GM23338 (cell line): ENCODE data around the gene MOB2. TPM values are rescaled to one million over a fixed set of nuclear protein-coding genes. Genes with fewer than 3 reads are reported as not detected.

Experiments
- CREB1 ChIP-seq: fragments of 250-450 bp; sonication (Bioruptor Pico); IDR thresholded peaks from 2 replicates; pipeline ENCODE4 v1.5.0; 2020; ENCODE audit warnings: low read depth, mild to moderate bottlenecking, moderate library complexity
- EZH2 ChIP-seq: fragments of 200-600 bp; sonication (generic); IDR thresholded peaks from one replicate; pipeline ENCODE4 v1.8.0; 2017; ENCODE audit warnings: antibody characterized with exemption, mild to moderate bottlenecking, low read depth; ENCODE audit not compliant: unreplicated experiment
- EZH2phosphoT487 ChIP-seq: fragments of 200-600 bp; sonication (generic); IDR thresholded peaks from one replicate; pipeline ENCODE4 v1.8.1; 2018; ENCODE audit warnings: antibody characterized with exemption; ENCODE audit not compliant: unreplicated experiment
- JUNB ChIP-seq: IDR thresholded peaks from one replicate; pipeline ENCODE4 v1.6.1; 2016; ENCODE audit warnings: antibody characterized with exemption; ENCODE audit not compliant: unreplicated experiment
- NANOG ChIP-seq: IDR thresholded peaks from 2 replicates; pipeline ENCODE4 v1.6.1; 2016; ENCODE audit warnings: antibody characterized with exemption, borderline replicate concordance
- POLR2AphosphoS5 ChIP-seq: IDR thresholded peaks from 2 replicates; pipeline ENCODE4 v1.6.1; 2016; ENCODE audit warnings: antibody characterized with exemption, low read depth
- ZNF114 ChIP-seq: fragments of 250-450 bp; sonication (Bioruptor Pico); IDR thresholded peaks from 2 replicates; pipeline ENCODE4 v1.5.0; 2020; ENCODE audit warnings: mild to moderate bottlenecking, moderate library complexity
- polyA plus RNA-seq: library from polyadenylated mRNA; unstranded; fragments of >200 nt; fragmentation: Nextera tagmentation; extraction: Ambion mirVana; gene quantifications from 2 replicates; pipeline ENCODE4 v1.2.1, GENCODE V29; 2016
- total RNA-seq: library from RNA; depleted of rRNA; stranded (reverse); fragments of >200 nt; shearing (Covaris generic); gene quantifications from 2 replicates; pipeline ENCODE4 v1.2.3, GENCODE V29; 2014
- TF ChIP-seq, protein P1 (sequence below): fragments of 250-450 bp; sonication (Bioruptor Pico); IDR thresholded peaks from 2 replicates; pipeline ENCODE4 v1.5.0; 2020; ENCODE audit warnings: mild to moderate bottlenecking, moderate library complexity
- TF ChIP-seq, protein P2 (sequence below), 2 experiments: fragments of 200-600 bp in 1 of 2; sonication (generic) in 1 of 2; conservative IDR thresholded peaks; 2 replicates each; pipeline versions ENCODE4 v1.5.1 to v1.6.1; 2016 to 2017; ENCODE audit warnings: antibody characterized with exemption in 2 of 2, low read depth in 2 of 2, mild to moderate bottlenecking in 2 of 2, moderate library complexity in 1 of 2

MOB2 gene
- total and polyA plus RNA-seq, 2 experiments from 2014 or later = 10.1 to 19.7 TPM

DNA sequence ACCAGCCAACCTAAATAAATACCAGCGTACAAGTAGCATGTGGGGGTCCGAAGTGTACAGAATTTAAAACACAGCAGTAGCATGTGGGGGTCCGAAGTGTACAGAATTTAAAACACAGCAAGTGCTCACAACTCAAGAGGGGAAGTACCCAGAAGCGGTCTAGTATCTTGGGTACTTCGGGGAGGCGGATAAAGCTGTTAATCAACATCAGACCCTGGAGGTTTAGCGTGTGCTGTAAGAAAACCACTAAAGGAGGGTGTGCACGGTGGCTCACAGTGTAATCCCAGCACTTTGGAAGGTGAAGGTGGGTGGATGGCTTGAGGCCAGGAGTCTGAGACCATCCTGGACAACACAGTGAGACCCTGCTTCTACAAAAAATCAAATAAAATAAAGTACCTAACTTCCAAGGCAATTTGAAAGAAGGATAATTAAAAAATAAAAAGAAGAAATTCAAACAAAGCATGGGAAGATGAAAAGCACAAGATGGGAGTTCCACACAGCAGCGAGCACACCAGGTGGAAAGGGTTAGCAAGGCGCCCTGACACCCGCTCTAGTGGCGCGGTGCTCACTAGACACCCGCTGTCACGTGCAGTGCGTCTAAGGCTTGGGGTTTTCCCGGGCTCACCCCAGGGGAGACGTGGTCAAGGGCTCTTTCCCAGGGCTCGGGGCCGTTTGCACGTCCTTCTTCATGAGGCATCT is 35.0 kb upstream of the MOB2 start (continued):
- TF ChIP-seq, protein P1, sequence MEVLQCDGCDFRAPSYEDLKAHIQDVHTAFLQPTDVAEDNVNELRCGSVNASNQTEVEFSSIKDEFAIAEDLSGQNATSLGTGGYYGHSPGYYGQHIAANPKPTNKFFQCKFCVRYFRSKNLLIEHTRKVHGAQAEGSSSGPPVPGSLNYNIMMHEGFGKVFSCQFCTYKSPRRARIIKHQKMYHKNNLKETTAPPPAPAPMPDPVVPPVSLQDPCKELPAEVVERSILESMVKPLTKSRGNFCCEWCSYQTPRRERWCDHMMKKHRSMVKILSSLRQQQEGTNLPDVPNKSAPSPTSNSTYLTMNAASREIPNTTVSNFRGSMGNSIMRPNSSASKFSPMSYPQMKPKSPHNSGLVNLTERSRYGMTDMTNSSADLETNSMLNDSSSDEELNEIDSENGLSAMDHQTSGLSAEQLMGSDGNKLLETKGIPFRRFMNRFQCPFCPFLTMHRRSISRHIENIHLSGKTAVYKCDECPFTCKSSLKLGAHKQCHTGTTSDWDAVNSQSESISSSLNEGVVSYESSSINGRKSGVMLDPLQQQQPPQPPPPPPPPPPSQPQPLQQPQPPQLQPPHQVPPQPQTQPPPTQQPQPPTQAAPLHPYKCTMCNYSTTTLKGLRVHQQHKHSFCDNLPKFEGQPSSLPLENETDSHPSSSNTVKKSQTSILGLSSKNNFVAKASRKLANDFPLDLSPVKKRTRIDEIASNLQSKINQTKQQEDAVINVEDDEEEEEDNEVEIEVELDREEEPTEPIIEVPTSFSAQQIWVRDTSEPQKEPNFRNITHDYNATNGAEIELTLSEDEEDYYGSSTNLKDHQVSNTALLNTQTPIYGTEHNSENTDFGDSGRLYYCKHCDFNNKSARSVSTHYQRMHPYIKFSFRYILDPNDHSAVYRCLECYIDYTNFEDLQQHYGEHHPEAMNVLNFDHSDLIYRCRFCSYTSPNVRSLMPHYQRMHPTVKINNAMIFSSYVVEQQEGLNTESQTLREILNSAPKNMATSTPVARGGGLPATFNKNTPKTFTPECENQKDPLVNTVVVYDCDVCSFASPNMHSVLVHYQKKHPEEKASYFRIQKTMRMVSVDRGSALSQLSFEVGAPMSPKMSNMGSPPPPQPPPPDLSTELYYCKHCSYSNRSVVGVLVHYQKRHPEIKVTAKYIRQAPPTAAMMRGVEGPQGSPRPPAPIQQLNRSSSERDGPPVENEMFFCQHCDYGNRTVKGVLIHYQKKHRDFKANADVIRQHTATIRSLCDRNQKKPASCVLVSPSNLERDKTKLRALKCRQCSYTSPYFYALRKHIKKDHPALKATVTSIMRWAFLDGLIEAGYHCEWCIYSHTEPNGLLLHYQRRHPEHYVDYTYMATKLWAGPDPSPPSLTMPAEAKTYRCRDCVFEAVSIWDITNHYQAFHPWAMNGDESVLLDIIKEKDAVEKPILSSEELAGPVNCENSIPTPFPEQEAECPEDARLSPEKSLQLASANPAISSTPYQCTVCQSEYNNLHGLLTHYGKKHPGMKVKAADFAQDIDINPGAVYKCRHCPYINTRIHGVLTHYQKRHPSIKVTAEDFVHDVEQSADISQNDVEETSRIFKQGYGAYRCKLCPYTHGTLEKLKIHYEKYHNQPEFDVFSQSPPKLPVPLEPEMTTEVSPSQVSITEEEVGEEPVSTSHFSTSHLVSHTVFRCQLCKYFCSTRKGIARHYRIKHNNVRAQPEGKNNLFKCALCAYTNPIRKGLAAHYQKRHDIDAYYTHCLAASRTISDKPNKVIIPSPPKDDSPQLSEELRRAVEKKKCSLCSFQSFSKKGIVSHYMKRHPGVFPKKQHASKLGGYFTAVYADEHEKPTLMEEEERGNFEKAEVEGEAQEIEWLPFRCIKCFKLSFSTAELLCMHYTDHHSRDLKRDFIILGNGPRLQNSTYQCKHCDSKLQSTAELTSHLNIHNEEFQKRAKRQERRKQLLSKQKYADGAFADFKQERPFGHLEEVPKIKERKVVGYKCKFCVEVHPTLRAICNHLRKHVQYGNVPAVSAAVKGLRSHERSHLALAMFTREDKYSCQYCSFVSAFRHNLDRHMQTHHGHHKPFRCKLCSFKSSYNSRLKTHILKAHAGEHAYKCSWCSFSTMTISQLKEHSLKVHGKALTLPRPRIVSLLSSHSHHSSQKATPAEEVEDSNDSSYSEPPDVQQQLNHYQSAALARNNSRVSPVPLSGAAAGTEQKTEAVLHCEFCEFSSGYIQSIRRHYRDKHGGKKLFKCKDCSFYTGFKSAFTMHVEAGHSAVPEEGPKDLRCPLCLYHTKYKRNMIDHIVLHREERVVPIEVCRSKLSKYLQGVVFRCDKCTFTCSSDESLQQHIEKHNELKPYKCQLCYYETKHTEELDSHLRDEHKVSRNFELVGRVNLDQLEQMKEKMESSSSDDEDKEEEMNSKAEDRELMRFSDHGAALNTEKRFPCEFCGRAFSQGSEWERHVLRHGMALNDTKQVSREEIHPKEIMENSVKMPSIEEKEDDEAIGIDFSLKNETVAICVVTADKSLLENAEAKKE (CRISPR knock-in tag) = no peak
- no peak for TF ChIP-seq ZNF114 (CRISPR knock-in tag)
- no peak for TF ChIP-seq EZH2phosphoT487
- TF ChIP-seq NANOG = no peak
- TF ChIP-seq CREB1 (CRISPR knock-in tag) = no peak
- TF ChIP-seq JUNB = no peak
- TF ChIP-seq POLR2AphosphoS5 = no peak
- TF ChIP-seq, protein P2, sequence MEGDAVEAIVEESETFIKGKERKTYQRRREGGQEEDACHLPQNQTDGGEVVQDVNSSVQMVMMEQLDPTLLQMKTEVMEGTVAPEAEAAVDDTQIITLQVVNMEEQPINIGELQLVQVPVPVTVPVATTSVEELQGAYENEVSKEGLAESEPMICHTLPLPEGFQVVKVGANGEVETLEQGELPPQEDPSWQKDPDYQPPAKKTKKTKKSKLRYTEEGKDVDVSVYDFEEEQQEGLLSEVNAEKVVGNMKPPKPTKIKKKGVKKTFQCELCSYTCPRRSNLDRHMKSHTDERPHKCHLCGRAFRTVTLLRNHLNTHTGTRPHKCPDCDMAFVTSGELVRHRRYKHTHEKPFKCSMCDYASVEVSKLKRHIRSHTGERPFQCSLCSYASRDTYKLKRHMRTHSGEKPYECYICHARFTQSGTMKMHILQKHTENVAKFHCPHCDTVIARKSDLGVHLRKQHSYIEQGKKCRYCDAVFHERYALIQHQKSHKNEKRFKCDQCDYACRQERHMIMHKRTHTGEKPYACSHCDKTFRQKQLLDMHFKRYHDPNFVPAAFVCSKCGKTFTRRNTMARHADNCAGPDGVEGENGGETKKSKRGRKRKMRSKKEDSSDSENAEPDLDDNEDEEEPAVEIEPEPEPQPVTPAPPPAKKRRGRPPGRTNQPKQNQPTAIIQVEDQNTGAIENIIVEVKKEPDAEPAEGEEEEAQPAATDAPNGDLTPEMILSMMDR (conservative IDR thresholded peaks at IDR 0.05; ENCODE audit: low read depth in 2 of 2) = no peak
- no peak for TF ChIP-seq EZH2
